Measurements from ENCODE around the gene KSR2.

Gene KSR2

GRCh38 chr12:117889098-117889497 is 79.7 kb downstream of the KSR2 start:
- H3K4me3 ChIP-seq (ENCODE audit: control insufficient read depth, low read depth, low read length): no peak overlapping the region
- no peak for TF ChIP-seq CTCF (conservative IDR thresholded peaks at IDR 0.05; ENCODE audit: control insufficient read depth, insufficient read depth, low read depth, low read length)
- no peak for DNase-seq (ENCODE audit: low read depth)

- no peak for DNase-seq (ENCODE audit: low read depth)
- no peak overlapping the region for H3K4me3 ChIP-seq (ENCODE audit: control insufficient read depth, low read depth, low read length)
- TF ChIP-seq CTCF (conservative IDR thresholded peaks at IDR 0.05; ENCODE audit: control insufficient read depth, insufficient read depth, low read depth, low read length): no peak
Measured at GRCh38 chr12:117885211-117885610, 83.6 kb downstream of the KSR2 start.

- H3K4me3 ChIP-seq (ENCODE audit: control insufficient read depth, low read depth, low read length): no peak overlapping the region
- DNase-seq (ENCODE audit: low read depth): no peak
- no peak for TF ChIP-seq CTCF (conservative IDR thresholded peaks at IDR 0.05; ENCODE audit: control insufficient read depth, insufficient read depth, low read depth, low read length)
Measured at GRCh38 chr12:117884161-117884560, 84.6 kb downstream of the KSR2 start.

GRCh38 chr12:117882603-117883184 is 86.1 kb downstream of the KSR2 start:
- no peak for DNase-seq (ENCODE audit: low read depth)
- no peak for TF ChIP-seq CTCF (conservative IDR thresholded peaks at IDR 0.05; ENCODE audit: control insufficient read depth, insufficient read depth, low read depth, low read length)
- no peak overlapping the region for H3K4me3 ChIP-seq (ENCODE audit: control insufficient read depth, low read depth, low read length)

- DNase-seq (ENCODE audit: low read depth): no peak
- H3K4me3 ChIP-seq (ENCODE audit: control insufficient read depth, low read depth, low read length): no peak overlapping the region
- no peak for TF ChIP-seq CTCF (conservative IDR thresholded peaks at IDR 0.05; ENCODE audit: control insufficient read depth, insufficient read depth, low read depth, low read length)
Measured at GRCh38 chr12:117882181-117882580, 86.6 kb downstream of the KSR2 start.

GRCh38 chr12:117881517-117881916 is 87.3 kb downstream of the KSR2 start:
- no peak for TF ChIP-seq CTCF (conservative IDR thresholded peaks at IDR 0.05; ENCODE audit: control insufficient read depth, insufficient read depth, low read depth, low read length)
- no peak overlapping the region for H3K4me3 ChIP-seq (ENCODE audit: control insufficient read depth, low read depth, low read length)
- peak; percentile 16 for DNase-seq (ENCODE audit: low read depth)

GRCh38 chr12:117878605-117879004 is 90.2 kb downstream of the KSR2 start:
- DNase-seq (ENCODE audit: low read depth): no peak
- no peak overlapping the region for H3K4me3 ChIP-seq (ENCODE audit: control insufficient read depth, low read depth, low read length)
- TF ChIP-seq CTCF (conservative IDR thresholded peaks at IDR 0.05; ENCODE audit: control insufficient read depth, insufficient read depth, low read depth, low read length): no peak
